ENCODE measurements around the gene AR.

AR gene

DNA sequence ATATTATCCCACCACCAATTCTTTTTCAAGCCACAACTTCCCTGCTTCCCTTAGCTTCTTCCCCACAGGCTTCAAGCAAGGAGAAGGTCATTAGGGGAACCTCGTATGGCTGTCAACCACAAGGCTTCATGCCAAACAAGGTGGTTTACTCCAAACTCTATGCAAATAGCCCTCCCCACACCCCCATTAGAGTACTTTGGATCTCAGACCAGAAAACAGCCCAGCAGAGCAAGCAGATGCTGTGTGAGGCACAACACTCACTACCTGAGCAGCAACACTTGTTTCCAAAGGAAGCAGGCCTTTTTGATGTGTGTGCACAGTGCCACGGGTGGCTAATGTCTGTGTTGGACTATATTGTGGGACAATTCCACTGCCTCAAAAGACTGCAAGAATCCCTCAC lies 189.0 kb downstream of the AR start:
- no peak for DNase-seq

GRCh38 chrX:67734111-67734753 lies 190.4 kb downstream of the AR start:
- no peak for DNase-seq

GRCh38 chrX:67749536-67749935 lies 205.7 kb downstream of the AR start:
- no peak for DNase-seq

DNA sequence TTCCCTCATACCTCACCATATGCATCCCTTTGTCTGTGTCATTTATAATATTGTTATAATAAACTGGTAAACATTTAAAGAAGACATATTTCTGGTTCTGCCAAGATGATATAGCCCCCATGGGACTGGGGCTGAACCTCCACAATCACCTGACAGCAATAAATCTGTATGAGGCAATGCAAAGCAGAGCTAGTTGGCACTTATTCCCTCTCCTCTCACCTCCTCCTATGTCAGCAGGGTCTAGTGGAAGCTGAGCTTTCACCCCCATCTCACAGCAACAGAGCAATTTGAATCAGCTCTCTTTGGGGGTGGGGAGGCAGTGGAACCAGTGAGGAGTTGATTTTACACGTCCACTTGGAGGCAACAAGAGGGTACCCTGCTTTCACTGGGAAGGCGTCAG lies 206.9 kb downstream of the AR start:
- DNase-seq: no peak

- no peak for DNase-seq
These were observed 215.2 kb downstream of the AR start for GRCh38 chrX:67759018-67759417.

- DNase-seq: no peak
These were observed 233.3 kb downstream of the AR start for GRCh38 chrX:67777148-67777547.

GRCh38 chrX:67779099-67779498 lies 235.3 kb downstream of the AR start:
- no peak for DNase-seq
